ENCODE measurements around the gene AFG1L.

- TF ChIP-seq POLR2AphosphoS5 (IDR thresholded peaks at IDR 0.05; ENCODE audit: borderline replicate concordance, low read depth, low read length) (no peak), EZH2 (IDR thresholded peaks at IDR 0.05) (no peak)
Measured at GRCh38 chr6:108321253-108321747, 26.4 kb downstream of the AFG1L start.
